Retinal pigment epithelial cell (primary cell): ENCODE results near the gene WNT3.
A peak's percentile ranks its signal among the peaks of the same experiment; 100 is the strongest.

ENCODE experiments used
- DNase-seq: peaks from one replicate; pipeline ENCODE4 v3.0.0-alpha.2; 2010; ENCODE audit warnings: low read depth
- H3K4me3 ChIP-seq: 2 replicates; pipeline ENCODE4 v1.5.1; 2011; ENCODE audit warnings: mild to moderate bottlenecking, low read length, control low read depth, moderate library complexity
- CTCF ChIP-seq: conservative IDR thresholded peaks from 2 replicates; pipeline ENCODE4 v1.5.1; 2011; ENCODE audit warnings: low read depth, low read length, control low read depth, inconsistent platforms

The WNT3 gene

GRCh38 chr17:46753776-46754175 lies 64.7 kb downstream of the WNT3 start:
- no peak for DNase-seq
- no peak for TF ChIP-seq CTCF
- H3K4me3 ChIP-seq: no peak overlapping the region

GRCh38 chr17:46751425-46751824 lies 67.1 kb downstream of the WNT3 start:
- TF ChIP-seq CTCF: no peak
- DNase-seq: no peak
- no peak overlapping the region for H3K4me3 ChIP-seq

- DNase-seq: no peak
- H3K4me3 ChIP-seq: no peak overlapping the region
- no peak for TF ChIP-seq CTCF
Measured at GRCh38 chr17:46745376-46745775, 73.1 kb downstream of the WNT3 start.

GRCh38 chr17:46744441-46744840 lies 74.1 kb downstream of the WNT3 start:
- no peak overlapping the region for H3K4me3 ChIP-seq
- TF ChIP-seq CTCF: no peak
- no peak for DNase-seq

GRCh38 chr17:46742565-46743270 lies 75.8 kb downstream of the WNT3 start:
- TF ChIP-seq CTCF: no peak
- DNase-seq: peak; percentile 52

GRCh38 chr17:46741122-46741730 lies 77.3 kb downstream of the WNT3 start:
- TF ChIP-seq CTCF: no peak
- no peak for DNase-seq
- H3K4me3 ChIP-seq: no peak overlapping the region

More at GRCh38 chr17:46742565-46743270, 75.8 kb downstream of the WNT3 start:
- H3K4me3 ChIP-seq: no peak overlapping the region

- no peak overlapping the region for H3K4me3 ChIP-seq
- DNase-seq: no peak
- TF ChIP-seq CTCF: no peak
Measured at GRCh38 chr17:46739982-46740381, 78.5 kb downstream of the WNT3 start.
